ENCODE measurements around the gene SDK1.

- TF ChIP-seq CTCF (IDR thresholded peaks at IDR 0.05) (no peak), POLR2A (IDR thresholded peaks at IDR 0.05) (no peak)
Measured at GRCh38 chr7:3984456-3984855, 683.4 kb downstream of the SDK1 start.
